Right ventricle myocardium superior (tissue), 1 donor: Measurements from ENCODE around the gene DENND6B. TPM values are rescaled to one million over a fixed set of nuclear protein-coding genes. Genes with fewer than 3 reads are reported as not detected.
"Not testable (repeated sequence)": the region's sequence is repeated elsewhere in the genome, so short reads cannot be mapped to it uniquely, and the experiment has no call there.

Experiments used
- ATAC-seq: fragments of 200-7000 bp; cut with Tn5 transposase; one replicate; pipeline ENCODE4 v1.9.1; 2020; ENCODE audit warnings: mild to moderate bottlenecking; ENCODE audit not compliant: poor library complexity
- DNase-seq: peaks from one replicate; pipeline ENCODE4 v3.0.0-alpha.2; 2020
- intact Hi-C: fragments of 100-400 bp; cut with DNase I; formaldehyde crosslinking; loops from one replicate; pipeline ENCODE4 v1.11.2; 2022
- total RNA-seq: library from RNA; stranded (reverse); fragmentation: NEBNext Ultra II Directional; extraction: Animal tissue kit (Norgen Biotek cat#: 25700); gene quantifications from one replicate; pipeline ENCODE4 v1.2.1, GENCODE V29; 2021
- donor health status: DM: no; HTN: yes; CAD: no; lungs with severe emphysema.

Gene DENND6B
- total RNA-seq, 1 donor from 2014 or later, result 1.1 TPM

DNA sequence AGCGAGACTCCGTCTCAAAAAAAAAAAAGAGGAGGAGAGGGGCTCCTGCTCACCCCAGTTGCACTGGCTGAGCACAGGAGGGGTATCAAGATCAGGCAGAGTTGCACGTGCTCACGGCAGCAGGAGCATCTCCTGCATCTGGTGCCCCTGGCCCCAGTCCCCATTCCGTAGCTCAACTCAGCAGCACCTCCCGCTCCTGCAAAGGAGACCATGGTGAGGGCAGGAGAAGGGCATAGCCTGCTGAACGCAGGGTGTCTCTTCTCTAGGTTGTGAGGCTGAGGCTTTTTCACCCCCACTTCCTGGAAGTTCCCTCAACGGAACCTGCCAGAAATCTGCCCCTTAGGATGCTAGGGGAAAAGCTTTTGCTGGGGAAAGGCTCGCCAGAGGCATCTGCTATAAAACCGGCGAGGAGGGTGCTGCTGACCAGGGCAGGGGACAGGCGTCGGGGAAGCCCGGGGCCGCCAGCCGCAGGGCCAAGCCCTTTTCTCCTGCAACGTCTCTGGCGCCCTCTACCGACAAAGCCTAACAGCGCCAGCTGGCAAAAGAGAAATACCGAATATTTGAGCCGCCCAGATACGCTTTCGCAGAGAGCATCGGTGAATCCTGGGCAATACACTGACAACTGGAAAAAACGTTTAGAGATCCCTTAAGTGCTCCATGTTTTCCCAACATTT is 15.3 kb upstream of the DENND6B start:
- intact Hi-C loops, result loop anchor here (2.0 to 5.0 kb wide), 2 partner anchors 65 to 101 kb away; no protein-coding TSS in a partner anchor
- ATAC-seq (peak; percentile 92), DNase-seq (peak; percentile 94)

DNA sequence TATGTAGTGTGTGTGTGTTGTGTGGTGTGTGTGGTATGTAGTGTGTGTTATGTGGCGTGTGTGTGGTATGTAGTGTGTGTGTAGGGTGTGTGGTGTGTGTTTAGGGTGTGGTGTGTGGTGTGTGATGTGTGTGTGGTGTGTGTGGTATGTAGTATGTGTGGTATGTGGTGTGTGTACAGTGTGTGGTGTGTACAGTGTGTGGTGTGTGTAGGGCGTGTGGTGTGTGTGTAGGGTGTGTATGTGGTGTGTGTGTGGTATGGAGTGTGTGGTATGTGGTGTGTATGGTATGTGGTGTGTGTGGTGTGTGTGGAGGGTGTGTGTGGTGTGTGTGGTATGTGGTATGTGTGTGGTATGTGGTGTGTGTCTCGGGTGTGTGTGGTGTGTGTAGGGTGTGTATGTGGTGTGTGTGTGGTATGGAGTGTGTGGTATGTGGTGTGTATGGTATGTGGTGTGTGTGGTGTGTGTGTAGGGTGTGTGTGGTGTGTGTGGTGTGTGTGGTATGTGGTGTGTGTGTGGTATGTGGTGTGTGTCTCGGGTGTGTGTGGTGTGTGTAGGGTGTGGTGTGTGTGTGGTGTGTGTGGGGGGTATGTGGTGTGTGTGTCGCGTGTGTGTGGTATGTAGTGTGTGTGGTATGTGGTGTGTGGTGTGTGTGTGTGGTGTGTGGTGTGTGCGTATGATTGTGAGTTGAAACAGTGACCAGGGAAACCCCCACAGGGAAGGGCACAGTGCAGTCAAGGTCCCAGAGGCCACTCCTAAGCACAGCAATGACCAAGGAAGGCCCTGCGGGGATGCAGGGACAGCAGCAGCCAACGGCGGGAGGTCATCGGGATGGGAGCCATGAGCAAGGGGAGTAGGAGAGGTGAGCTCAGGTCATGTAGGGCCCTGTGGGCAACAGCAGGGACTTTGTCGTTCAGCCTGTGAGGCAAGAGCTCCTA is 13.4 kb upstream of the DENND6B start:
- intact Hi-C loops, result loop anchor here (5.0 kb wide), 1 partner anchor 63 kb away; no protein-coding TSS in a partner anchor
- ATAC-seq (no peak), DNase-seq (no peak)

DNA sequence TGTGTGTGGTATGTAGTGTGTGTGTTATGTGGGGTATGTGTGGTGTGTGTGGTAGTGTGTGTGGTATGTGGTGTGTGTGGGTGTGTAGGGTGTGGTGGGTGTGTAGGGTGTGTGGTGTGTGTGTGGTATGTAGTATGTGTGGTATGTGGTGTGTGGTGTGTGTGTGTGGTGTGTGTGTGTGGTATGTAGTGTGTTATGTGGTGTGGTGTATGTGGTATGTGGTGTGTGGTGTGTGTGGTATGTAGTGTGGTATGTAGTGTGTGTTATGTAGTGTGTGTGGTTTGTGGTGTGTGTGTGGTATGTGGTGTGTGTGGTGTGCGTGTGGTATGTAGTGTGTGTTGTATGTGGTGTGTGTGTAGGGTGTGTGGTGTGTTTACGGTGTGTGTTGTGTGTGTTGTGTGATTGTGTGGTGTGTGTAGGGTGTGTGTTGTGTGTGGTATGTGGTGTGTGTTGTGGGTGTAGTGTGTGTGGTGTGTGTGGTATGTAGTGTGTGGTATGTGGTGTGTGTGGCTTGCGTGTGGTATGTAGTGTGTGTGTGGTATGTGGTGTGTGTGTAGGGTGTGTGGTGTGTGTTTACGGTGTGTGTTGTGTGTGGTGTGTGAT is 12.1 kb upstream of the DENND6B start:
- ATAC-seq (no peak), DNase-seq (no peak)
- intact Hi-C loops, result no loop called here

DNA sequence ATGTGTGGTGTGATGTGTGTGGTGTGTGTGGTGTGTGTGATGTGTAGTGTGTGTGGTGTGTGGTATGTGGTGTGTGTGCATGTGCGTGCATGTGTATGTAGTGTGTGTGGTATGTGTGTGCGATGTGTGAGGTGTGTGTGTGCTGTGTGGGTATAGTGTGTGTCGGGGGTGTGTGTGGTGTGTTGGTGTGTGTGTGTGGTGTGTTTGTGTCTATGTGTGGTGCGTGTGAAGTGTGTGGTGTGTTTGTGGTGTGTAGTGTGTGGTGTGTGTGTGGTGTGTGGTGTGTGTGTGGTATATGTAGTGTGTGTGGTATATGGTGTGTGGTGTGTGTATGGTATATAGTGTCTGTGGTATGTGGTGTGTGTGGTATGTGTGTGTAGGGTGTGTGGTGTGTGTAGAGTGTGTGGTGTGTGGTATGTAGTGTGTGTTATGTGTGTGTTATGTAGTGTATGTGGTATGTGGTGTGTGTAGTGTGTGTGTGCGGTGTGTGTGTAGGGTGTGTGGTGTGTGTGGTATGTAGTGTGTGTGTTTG is 11.3 kb upstream of the DENND6B start:
- DNase-seq, result no peak
- no peak for ATAC-seq
- intact Hi-C loops, result no loop called here

DNA sequence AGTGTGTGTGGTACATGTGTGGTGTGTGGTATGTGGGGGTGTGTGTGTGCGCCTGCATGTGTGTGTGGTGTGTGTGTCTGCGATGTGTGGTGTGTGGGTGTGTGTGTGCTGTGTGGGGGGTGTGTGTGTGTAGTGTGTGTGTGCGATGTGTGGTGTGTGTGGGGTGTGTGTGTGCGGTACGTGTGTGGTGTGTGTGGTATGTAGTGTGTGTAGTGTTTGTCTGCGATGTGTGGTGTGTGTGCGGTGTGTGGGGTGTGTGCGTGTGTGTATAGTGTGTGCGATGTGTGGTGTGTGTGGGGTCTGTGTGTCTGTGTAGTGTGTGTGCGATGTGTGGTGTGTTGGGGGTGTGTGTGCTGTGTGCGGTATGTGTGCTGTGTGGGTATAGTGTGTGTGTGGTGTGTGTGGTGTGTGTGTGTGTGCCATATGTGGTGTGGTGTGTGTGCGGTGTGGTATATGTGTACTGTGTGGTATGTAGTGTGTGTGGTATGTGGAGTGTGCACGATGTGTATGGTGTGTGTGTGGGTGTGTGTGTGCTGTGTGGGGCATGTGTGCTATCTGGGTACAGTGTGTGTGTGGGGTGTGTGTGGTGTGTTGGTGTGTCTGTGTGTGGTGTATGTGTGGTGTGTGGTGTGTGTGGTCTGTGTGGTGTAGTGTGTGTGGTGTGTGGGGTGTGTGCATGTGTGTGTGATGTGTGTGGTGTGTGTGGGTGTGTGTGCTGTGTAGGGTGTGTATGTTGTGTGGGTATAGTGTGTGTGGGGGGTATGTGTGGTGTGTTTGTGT is 10.6 kb upstream of the DENND6B start:
- no peak for ATAC-seq
- intact Hi-C loops, result no loop called here

DNA sequence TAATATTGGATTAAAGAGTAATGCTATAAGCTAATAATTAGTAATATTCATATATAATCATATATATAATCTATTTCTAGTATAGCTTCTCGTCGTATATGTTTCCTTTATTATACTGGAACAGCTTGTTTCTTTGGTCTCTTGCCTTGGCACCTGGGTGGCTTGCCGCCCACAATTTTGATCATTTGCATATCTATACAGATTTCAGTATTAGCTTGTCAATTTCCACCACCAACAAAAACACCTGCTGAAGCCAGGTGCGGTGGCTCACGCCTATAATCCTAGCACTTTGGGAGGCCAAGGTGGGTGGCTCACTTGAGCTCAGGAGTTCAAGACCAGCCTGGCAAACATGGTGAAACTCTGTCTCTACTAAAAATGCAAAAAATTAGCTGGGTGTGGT is 7.6 kb upstream of the DENND6B start:
- ATAC-seq, DNase-seq, intact Hi-C loops: not testable (repeated sequence)

More for the DNA sequence above, 10.6 kb upstream of the DENND6B start:
- no peak for DNase-seq

DNA sequence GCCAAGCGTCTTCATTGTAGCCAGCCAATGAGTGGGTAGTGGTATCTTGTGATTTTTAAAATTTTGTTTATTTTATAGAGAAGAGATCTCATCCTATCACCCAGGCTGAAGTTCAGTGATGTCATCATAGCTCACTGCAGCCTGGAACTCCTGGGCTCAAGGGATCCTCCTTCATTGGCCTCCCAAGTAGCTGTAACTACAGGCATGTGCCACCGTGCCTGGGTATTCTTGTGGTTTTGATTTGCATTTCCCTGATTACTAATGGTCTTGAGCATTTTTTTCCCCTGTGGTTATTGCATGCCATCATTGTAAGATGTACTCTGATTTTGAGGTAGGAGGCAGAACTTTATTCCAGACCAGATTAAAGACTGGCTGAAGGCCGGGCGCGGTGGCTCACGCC is 2.4 kb upstream of the DENND6B start:
- no peak for ATAC-seq
- intact Hi-C loops, result loop anchor here (5.0 kb wide), 2 partner anchors 52 to 77 kb away; partner anchors contain the start of gene HDAC10

DNA sequence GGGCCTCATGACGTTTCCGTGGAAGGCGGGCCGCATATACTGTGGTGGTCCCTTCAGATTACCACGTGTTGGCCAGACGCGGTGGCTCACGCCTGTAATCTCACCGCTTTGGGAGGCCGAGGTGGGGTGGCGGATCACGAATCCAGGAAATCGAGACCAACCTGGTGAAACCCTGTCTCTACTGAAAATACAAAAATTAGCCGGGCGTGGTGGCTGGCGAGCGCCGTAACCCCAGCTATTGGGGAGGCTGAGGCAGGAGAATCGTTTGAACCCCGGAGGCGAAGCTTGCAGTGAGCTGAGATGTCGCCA is 853 bp upstream of the DENND6B start:
- ATAC-seq (no peak), DNase-seq (no peak)
- intact Hi-C loops, result loop anchor here (5.0 kb wide), 2 partner anchors 50 to 75 kb away; partner anchors contain the start of gene HDAC10

More for the DNA sequence above, 2.4 kb upstream of the DENND6B start:
- DNase-seq, result no peak

DNA sequence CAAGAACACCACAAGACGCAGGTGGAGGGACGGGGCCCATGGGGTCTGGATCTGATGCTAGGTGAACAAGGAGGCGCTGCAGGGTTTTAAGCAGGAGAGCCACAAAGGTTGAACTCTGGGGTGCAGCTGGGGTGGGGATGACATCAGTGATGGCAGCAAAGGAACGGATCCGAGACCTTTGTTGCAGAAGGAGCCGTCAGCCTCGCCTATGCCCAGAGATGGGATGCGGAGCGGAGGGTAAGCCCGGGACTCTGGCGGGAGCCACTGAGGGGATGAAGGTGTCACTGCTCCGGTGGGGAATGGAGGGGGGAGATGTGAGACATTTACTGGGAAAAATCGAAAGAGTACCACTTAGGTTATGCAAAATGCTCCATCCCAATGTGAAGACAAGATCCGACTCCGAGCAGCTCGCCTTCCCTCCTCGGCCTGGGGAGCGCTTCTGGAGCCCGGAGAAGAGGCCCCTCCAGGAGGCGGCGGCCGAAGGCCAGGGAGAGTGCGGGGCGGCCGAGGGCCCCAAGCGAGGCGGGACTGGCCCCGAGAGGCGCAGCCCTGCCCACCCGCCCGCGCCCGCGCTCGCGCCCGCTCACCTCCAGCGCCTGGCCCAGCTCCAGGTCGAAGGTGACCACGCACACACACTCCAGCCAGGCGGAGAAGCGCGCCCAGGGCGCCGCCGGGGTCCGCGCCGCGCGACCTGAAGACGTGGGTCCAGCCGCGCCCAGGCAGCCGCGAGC is 422 bp downstream of the DENND6B start:
- ATAC-seq, result peak; percentile 28

DNA sequence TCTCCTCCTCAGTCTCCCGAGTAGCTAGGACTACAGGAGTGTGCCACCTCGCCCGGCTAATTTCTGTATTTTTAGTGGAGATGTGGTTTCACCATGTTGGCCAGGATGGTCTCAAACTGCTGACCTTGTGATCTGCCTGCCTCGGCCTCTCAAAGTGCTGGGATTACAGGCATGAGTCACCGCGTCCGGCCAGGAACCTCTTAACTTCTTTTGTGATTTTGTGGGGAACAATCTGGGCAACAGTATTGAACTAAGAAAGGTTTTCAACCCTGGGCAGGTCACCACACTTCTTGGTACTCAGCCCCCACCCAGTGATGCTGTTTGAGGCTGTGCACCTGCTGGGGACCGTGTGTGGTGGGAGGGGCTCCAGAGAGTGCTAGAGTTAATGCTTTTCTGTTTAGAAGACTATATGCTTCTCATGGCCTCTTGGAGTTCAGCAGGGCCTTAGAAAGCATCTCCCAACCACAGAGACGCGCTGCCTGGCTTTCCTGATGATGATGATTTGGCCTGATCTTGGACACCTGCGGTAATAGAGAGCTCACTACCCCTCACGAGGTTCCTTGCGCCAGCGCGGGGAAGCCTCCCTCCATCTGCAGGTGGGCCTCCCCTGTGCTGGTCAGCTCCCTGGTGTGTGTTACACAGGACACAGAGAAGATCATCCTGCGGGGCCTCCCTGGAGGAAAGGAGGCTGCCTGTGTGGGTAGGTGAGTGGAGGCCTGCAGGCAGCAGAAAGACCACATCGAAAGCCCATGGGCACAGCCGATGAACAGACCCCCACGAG is 1.2 kb downstream of the DENND6B start:
- DNase-seq (no peak), ATAC-seq (no peak)
- intact Hi-C loops, result loop anchor here (5.0 kb wide), 2 partner anchors 48 to 73 kb away; partner anchors contain the start of gene HDAC10

More for the DNA sequence above, 422 bp downstream of the DENND6B start:
- no peak for DNase-seq
- intact Hi-C loops, result loop anchor here (5.0 kb wide), 2 partner anchors 49 to 74 kb away; partner anchors contain the start of gene HDAC10

DNA sequence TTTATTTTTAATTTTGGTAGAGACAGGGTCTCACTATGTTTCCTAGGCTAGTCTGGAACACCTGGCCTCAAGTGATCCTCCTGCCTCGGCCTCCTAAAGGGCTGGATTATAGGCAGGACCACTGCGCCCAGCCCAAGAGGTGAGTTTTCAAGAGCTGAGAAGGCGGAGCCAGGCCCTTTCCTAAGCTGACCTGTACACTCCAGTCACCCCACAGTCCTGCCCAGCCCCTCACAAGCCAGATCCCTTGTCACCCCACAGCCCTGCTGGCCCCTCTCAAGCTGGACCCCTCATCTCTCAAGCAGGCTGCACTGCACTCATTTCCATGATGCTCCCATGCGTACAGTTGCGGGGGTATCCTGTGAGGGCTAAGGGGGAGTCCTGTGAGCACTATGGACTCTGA is 2.9 kb downstream of the DENND6B start:
- intact Hi-C loops, result no loop called here
- DNase-seq (no peak), ATAC-seq (no peak)

DNA sequence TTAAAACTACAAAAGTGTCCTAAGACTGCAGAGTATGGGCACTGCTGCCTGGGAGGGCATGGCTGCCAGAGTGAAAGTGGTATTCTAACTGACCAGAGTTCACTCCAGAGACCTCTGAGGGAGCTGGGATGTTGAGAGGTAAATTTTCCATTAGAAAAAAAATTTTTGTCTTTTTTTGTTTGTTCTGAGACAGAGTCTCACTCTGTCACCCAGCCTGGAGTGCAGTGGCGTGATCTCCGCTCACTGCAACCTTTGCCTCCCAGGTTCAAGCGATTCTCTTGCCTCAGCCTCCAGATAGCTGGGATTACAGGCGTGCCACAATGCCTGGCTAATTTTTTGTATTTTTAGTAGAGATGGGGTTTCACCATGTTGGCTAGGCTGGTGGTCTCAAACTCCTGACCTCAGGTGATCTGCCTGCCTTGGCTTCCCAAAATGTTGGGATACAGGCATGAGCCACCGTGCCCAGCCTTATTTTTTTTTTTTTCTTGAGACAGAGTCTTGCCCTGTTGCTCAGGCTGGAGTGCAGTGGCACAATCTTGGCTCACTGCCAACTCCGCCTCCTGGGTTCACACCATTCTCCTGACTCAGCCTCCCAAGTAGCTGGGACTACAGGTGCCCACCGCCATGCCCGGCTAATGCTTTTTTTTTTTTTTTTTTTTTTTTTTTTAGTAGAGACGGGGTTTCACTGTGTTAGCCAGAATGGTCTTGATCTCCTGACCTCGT is 4.3 kb downstream of the DENND6B start:
- intact Hi-C loops, DNase-seq, ATAC-seq: not testable (repeated sequence)

DNA sequence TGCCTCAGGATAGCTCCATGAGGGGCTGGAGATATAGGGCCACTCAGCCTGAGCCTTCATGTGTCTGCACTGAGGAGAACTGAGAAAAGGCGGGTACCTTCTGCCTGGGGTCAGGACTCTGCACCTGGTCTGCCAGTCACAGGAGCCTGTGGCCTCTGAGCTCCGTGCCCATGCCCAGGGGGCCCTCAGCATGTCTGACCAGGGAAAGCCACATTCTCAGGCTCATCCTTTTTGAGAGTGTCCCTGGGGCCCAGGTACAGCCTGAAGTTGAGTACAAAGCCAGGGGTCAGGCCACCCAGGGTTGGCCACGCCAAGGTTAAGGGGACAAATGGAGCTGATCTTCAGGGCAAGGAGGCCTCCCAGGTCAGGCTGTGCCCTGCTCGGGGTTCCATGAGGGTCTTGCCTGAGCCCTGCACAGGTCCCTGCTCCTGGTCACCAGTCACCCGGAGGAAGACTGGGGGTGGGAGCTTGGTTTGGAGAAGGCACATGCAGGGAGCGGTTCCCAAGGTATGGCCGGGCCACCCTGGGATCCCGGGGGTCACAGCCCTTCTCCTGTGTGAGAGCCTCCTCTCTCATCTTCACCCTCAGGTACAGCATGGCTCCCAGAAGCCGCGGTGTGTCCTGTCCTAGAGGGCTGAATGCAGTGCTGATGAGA is 6.0 kb downstream of the DENND6B start:
- ATAC-seq (no peak), DNase-seq (no peak)
- intact Hi-C loops, result no loop called here

DNA sequence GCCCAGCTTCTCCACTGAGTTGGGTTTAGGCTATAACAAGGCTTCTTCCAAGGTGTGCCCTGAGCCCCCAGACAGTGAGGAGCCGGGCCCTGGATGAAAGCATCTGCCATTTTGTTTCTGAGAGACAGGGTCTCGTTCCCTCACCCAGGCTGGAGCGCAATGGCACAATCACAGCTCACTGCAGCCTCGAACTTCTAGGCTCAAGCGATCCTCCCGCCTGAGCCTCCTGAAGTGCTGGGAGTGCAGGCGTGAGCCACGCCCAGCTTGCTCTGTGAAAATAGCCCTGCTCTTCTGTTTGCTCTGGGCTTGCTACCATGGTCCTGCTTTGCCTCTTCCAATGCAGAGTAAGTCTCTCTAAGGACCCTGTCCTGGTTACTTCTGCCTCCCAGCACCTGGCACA is 6.7 kb downstream of the DENND6B start:
- DNase-seq, result no peak
- no peak for ATAC-seq
- intact Hi-C loops, result no loop called here

DNA sequence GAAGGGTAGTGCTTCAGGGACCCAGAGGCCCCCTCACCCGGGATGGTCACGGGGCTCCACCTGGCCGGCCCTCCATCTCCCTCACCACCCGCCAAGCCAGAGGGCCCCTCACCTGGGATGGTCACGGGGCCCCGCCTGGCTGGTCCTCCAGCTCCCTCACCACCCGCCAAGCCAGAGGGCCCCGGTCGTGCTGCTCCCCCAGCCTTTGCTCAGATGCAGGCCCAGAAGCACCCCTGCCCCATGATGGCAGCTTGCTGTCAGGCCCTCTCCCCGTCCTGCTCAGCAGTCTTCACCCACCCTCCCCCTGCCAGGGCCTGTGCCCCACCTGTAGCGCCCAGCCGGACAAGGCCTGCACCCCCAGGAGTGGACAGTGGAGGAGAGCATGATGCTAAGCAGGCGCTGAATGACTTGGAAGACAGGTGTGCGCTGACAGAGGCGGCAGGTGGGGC is 7.3 kb downstream of the DENND6B start:
- ATAC-seq (no peak), DNase-seq (no peak)

More for the DNA sequence above, 7.3 kb downstream of the DENND6B start:
- intact Hi-C loops, result no loop called here
